SU-DHL-6 (cell line): Measurements from ENCODE around the gene GNPDA2.

Experiments used
- EZH2phosphoT487 ChIP-seq: fragments of 200-600 bp; sonication (generic), shearing (Covaris generic); conservative IDR thresholded peaks from 2 replicates; pipeline ENCODE4 v1.6.1; 2018; ENCODE audit warnings: mild to moderate bottlenecking, antibody characterized with exemption, low read length, moderate library complexity, mixed read lengths
- TF ChIP-seq, protein P1 (sequence below): fragments of 200-600 bp; sonication (generic); IDR thresholded peaks from one replicate; pipeline ENCODE4 v1.5.1; 2017; ENCODE audit warnings: antibody characterized with exemption, mild to moderate bottlenecking, low read length, moderate library complexity; ENCODE audit not compliant: insufficient read depth, poor library complexity, severe bottlenecking

DNA sequence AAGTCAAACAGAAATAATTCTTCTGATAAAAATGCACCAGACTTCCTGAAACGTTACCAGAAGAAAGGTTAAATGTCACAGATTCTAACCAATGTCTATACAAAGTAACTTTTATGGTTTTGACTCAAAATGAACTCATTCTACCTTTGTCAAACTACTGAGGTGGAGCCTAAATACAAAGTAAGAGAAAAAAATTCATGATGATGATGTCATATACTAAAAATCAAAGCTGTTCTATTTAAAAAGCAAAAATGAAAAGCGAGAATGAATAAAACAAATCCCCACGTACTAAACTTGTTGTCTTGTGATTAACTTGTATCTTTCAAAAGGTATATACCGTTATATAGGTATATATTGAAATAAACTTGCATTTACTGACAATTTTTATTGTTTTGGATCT, 21.7 kb downstream of the GNPDA2 start:
- TF ChIP-seq, protein P1, sequence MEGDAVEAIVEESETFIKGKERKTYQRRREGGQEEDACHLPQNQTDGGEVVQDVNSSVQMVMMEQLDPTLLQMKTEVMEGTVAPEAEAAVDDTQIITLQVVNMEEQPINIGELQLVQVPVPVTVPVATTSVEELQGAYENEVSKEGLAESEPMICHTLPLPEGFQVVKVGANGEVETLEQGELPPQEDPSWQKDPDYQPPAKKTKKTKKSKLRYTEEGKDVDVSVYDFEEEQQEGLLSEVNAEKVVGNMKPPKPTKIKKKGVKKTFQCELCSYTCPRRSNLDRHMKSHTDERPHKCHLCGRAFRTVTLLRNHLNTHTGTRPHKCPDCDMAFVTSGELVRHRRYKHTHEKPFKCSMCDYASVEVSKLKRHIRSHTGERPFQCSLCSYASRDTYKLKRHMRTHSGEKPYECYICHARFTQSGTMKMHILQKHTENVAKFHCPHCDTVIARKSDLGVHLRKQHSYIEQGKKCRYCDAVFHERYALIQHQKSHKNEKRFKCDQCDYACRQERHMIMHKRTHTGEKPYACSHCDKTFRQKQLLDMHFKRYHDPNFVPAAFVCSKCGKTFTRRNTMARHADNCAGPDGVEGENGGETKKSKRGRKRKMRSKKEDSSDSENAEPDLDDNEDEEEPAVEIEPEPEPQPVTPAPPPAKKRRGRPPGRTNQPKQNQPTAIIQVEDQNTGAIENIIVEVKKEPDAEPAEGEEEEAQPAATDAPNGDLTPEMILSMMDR: no peak
- no peak for TF ChIP-seq EZH2phosphoT487
